Measurements from ENCODE around the gene FGF3. TPM values are rescaled to one million over a fixed set of nuclear protein-coding genes. Genes with fewer than 3 reads are reported as not detected.

FGF3 gene
- total RNA-seq, 1 donor from 2014 or later, result not detected

GRCh38 chr11:69844396-69844795 lies 25.2 kb upstream of the FGF3 start:
- DNase-seq (ENCODE audit: low read depth), result no peak

DNA sequence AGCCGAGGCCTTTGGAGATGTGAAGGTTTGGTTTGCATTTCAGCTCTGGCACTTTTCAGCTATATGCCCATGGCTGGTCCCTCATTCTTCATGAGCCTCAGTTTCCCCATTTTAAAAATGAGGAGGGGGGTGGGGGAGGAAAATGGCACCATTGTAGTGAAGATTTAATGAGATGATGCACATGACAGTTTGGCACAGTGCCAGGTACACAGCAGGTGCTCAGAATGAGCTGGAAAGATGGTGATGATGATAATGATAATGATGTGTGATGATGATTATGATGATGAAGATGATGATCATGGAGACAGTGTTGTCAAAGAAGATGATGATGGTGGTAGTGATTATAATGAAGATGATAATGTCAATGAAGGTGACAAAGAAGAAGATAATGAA lies 24.3 kb upstream of the FGF3 start:
- DNase-seq (ENCODE audit: low read depth), result no peak

GRCh38 chr11:69842746-69843528 lies 23.7 kb upstream of the FGF3 start:
- no peak for DNase-seq (ENCODE audit: low read depth)

DNA sequence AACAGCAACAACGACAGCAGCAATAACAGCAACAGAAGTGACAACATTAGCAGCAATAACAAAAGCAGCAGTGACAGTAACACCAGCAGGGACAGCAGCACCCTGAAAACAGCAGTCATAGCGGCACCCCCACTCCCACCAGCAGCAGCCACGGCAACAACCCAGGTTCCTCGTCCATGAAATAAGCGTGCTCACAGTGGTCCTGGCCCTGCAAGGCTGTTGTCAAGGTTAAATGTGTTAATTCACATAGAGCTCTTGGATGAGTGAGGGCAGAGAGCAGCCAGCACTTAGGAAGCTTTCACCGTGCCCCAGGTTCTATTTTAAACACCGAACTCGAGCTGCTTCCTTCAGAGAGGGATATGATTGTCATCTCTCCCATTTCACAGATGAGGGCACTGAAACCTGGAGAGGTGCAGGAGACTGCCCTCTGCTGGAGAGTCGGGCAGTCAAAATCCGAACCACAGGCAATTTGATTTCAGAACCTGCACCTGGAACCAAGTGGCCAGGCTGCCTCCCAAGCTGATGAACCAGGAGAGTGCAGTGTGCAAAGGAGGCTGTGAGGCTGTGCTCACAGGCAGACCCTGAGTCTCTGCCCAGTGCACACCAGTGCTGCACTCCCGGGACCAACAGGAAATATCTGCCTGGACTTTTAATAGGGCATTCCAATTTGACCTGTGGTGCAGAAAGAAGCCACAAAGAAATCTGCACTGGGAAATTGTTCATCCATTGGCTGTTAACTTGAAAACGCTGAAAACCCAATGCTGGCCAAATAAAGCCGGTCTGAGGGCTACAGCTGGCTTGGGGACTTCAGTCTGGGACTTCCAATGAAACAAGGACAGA lies 22.9 kb upstream of the FGF3 start:
- DNase-seq (ENCODE audit: low read depth), result no peak

- DNase-seq (ENCODE audit: low read depth), result no peak
These were observed 22.1 kb upstream of the FGF3 start for GRCh38 chr11:69841170-69841858.

DNA sequence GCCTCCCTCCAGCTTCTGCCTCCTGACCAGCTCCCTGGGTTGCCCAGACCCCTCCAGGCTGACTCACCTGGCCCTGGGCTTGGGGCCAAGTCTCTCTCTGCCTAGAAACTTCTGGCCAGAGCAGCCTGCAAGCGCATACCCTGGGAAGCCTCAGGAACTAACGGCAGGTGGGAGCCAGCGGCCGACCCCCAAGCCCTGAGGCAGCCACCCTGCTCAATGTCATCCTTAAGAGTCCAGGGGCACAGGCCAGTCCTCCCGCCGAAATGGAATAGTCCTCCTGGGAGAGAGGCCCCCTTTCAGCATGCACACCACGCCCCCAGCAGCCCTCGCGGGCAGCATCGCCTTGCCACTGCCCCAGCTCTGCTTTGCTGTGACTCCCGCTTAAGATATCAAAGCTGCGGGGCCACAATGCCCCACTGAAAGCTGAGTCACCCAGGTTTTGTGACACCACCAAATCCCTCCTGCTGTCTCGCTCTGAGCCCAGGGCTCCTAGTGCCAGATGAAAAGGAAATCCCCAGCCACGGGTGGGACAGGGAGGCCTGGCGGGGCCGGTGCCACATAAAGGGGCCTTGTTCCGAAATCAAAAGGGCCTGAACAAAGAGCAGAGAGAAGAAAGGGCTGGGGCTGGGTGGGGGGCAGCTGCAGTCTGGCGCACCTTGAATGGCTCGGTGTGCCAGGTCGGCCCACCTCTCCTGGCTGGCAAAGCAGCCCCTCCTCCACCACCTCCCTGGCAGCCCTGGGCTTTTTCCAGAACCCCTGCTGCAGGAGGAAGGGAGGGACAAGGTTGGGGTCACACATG lies 21.4 kb upstream of the FGF3 start:
- DNase-seq (ENCODE audit: low read depth), result no peak

GRCh38 chr11:69839516-69839915 lies 20.3 kb upstream of the FGF3 start:
- DNase-seq (ENCODE audit: low read depth), result no peak

GRCh38 chr11:69837791-69838190 lies 18.6 kb upstream of the FGF3 start:
- no peak for DNase-seq (ENCODE audit: low read depth)

DNA sequence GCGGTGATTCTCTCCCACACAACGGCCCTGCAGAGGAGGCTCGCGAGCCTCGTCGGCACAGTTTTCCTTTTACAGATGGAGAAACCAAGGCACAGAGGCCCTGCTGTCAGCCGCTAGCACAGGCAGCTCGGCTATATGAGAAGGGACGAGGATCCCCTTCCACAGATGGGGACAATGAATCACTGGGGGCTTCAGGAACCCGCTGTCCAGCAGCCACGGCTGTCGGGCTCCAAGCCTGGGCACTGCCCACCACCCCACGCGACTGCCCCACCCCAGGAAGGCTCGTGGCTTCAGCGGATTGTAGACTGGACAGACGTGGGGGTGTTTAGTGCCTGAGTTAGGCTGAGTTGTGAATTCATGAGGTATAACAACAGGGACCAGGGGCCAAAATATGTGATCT lies 17.2 kb upstream of the FGF3 start:
- no peak for DNase-seq (ENCODE audit: low read depth)

DNA sequence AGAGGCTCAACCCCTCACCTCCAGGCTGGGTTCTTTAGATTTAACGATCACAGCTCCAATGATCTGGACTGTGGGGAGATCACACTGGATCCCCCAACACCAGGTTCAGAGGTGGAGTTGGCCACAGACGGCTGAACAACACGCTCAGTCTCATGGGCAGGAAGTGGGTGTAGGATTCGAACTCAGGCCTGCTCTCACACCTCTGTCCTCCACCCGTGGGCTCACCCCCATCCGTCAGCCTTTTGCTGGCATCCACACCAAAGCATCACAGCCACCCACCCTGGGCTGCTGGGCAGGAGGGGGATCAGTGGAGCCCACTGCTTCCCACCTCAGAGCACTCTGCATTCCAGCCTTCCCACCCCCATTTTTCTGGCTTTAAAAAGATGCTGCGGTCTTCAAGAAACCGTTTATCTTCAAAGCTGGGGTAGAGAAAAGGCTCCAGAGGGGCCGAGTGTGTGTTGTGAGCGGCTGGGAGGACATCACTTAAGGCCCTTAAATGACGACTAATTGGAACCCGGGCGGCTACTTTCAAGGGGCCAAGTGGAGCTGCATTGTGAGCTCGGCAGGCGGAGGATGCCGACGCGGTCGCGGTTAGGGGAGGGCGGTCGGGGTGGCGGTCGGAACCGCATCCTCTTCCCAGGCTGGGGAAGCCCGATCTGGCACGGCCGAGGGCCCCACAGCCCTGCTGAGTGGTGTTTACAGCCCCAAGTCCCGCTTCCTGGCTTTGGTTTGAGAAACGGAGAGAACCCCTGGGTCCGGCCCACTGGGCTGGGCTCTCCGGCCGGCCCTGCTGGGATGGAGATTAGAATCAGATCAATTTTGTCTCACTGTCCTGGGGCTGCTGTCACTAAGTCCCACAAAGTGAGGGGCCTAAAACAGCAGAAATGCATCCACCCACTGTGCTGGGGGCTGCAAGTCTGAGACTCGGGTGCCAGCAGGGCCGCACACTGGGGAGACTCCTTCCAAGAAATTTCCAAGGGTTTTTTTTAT lies 15.9 kb upstream of the FGF3 start:
- DNase-seq (ENCODE audit: low read depth), result no peak

- no peak for DNase-seq (ENCODE audit: low read depth)
These were observed 15.0 kb upstream of the FGF3 start for GRCh38 chr11:69834251-69834650.

DNA sequence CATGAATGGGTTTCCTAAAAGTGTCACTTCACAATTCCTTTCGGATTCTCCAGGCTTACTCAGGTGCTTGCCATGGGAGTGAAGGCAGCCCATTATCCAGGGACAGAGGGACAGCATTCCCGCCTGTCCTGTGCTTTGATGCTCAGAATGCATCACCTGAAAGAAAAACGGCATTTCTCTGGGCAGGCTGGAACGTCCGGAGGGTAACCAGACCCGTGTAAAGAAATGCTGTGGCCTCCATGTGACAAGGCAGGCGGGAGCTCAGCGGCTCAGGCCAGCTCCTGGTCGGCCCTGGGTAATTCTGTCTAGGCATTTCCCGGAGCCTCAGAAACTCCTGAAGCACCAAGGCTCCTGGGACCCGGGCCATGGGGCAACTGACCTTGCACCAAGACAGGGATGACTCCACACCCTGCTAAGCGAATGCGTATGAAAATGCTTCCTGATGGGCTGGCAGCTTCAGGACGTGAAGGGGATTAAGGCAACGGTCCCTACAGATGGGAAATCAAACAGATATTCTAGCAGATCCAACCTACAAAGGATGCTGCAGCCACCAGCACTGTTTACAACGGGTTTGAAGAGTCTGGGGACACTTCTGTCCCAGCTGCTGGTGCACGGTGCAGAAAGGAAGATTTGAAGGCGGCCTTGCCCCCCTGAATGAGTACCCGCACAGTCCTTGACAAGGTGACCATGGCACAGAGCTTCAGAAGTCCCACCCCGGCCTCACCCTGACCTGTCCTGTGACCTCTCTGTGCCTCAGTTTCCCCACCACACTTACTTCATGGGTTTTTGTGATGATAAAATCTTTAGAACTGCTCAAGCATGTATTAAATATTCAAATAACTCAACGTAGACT lies 13.6 kb upstream of the FGF3 start:
- no peak for DNase-seq (ENCODE audit: low read depth)

DNA sequence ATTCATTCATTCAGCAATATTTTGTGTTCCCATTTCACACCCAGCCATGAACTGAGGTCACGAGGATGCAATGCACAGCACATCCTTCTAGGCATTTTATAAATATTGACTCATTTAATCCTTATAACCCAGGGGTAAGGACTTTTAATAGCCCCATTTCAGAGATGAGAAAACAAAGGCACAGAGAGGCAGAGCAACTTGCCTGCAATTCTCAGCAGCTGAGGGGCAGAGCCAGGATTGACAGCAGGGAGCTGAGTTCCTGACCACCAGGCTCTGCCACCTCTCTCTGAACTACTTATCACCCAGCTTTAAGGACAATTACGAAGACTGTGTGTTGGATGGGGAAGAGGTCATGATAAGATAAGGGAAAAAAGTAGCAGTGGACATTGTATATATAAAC lies 12.8 kb upstream of the FGF3 start:
- no peak for DNase-seq (ENCODE audit: low read depth)

DNA sequence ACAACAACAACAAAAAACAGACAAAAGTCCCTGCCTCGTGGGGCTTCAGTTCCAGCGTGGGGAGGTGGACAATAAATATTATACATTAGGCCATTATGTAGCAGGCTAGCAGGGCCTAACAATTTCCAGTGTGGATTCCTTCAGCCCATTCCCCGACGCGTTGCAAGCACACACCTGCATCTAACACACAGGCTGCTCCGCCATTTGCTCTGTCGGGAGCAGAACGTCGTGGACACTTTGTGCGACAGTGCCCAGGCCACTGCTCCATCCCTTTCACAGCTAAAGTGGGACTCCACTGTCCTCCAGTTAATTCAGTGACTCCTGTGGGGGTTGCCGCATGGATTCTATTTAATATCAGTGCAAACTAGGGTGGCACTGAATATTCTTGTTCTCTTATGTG lies 10.9 kb upstream of the FGF3 start:
- DNase-seq (ENCODE audit: low read depth), result no peak

GRCh38 chr11:69828971-69829344 lies 9.7 kb upstream of the FGF3 start:
- DNase-seq (ENCODE audit: low read depth), result no peak

- no peak for DNase-seq (ENCODE audit: low read depth)
These were observed 9.2 kb upstream of the FGF3 start for GRCh38 chr11:69828276-69828970.

DNA sequence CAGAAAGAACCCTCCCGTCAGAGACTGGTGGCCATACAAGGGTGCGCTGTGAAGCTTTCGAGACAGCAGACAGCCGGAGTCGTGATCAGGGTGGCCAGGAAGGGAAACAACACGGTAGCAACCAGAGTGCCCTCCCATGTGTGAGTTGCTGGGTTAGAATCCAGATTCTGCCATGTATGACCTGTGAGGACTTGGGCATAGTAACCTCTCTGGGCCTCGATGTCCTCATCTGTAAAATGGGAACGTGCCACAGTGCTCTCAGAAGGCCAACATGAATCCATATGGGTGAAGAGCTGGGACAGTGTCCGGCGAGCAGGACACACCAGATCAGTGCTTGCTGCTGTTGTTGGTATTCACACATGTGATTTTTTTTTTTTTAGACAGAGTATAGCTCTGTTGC lies 7.6 kb upstream of the FGF3 start:
- DNase-seq (ENCODE audit: low read depth), result no peak

GRCh38 chr11:69825941-69826340 lies 6.7 kb upstream of the FGF3 start:
- DNase-seq (ENCODE audit: low read depth), result no peak

Data from myocyte (in vitro differentiated cells).